DND-41 (cell line): ENCODE measurements around the gene ADCK1.

Experiments
- CTCF ChIP-seq: IDR thresholded peaks from 2 replicates; pipeline ENCODE4 v1.5.1; 2012; ENCODE audit warnings: borderline replicate concordance, low read length, moderate library complexity, mild to moderate bottlenecking; ENCODE audit not compliant: poor library complexity, severe bottlenecking; ENCODE audit errors: extremely low read depth
- EZH2 ChIP-seq: IDR thresholded peaks from 3 replicates; pipeline ENCODE4 v1.6.1; 2012; ENCODE audit warnings: borderline replicate concordance, low read depth, mild to moderate bottlenecking, moderate library complexity, low read length, inconsistent platforms; ENCODE audit not compliant: severe bottlenecking

- TF ChIP-seq CTCF: no peak
- no peak for TF ChIP-seq EZH2
Observed at GRCh38 chr14:77961847-77962580, 162.1 kb downstream of the ADCK1 start.
